IMR-90 (cell line): Measurements from ENCODE around the gene UST. TPM values are rescaled to one million over a fixed set of nuclear protein-coding genes. Genes with fewer than 3 reads are reported as not detected.
A peak's percentile ranks its signal among the peaks of the same experiment; 100 is the strongest.

Experiments used
- ATAC-seq: fragments of 200-7000 bp; cut with Tn5 transposase; 2 replicates; pipeline ENCODE4 v1.9.1; 2020; ENCODE audit warnings: low read depth, mild to moderate bottlenecking, moderate library complexity
- BruUV-seq: library from RNA; stranded (reverse); fragments of 400-500 nt; replicated peaks from 2 replicates; lab custom pipeline; 2021; lab: Mats Ljungman, UMichigan
- CTCF ChIA-PET: fragments of 300-600 bp; formaldehyde crosslinking; extraction: SDS; loops from one replicate; lab custom pipeline; 2021; ENCODE audit warnings: antibody characterized with exemption; lab: Yijun Ruan, JAX
- POLR2A ChIA-PET: fragments of 300-600 bp; sonication (Branson Sonifier 250); formaldehyde crosslinking; loops from one replicate; lab custom pipeline; 2022; ENCODE audit warnings: antibody characterized with exemption; ENCODE audit not compliant: unreplicated experiment; lab: Charles Lee
- DNase-seq: peaks from one replicate; pipeline ENCODE4 v3.0.0; 2013
- H2AFZ ChIP-seq: replicated peaks from 2 replicates; pipeline ENCODE3; 2013; ENCODE audit warnings: low read length, mild to moderate bottlenecking; ENCODE audit not compliant: poor library complexity
- H2AK5ac ChIP-seq: 2 replicates; pipeline ENCODE4 v1.6.1; 2013; ENCODE audit warnings: low read depth, low read length, inconsistent platforms
- H2AK9ac ChIP-seq: replicated peaks from 2 replicates; pipeline ENCODE3; 2013; ENCODE audit warnings: mild to moderate bottlenecking, low read depth, low read length, moderate library complexity; ENCODE audit not compliant: poor library complexity
- H2BK120ac ChIP-seq: 2 replicates; pipeline ENCODE4 v1.6.1; 2013; ENCODE audit warnings: low read depth, low read length, inconsistent platforms
- H2BK15ac ChIP-seq: 3 replicates; pipeline ENCODE4 v1.6.1; 2013; ENCODE audit warnings: low read depth, low read length, inconsistent platforms
- H2BK20ac ChIP-seq: 2 replicates; pipeline ENCODE4 v1.6.1; 2013; ENCODE audit warnings: low read depth, mild to moderate bottlenecking, inconsistent platforms, low read length, moderate library complexity
- H2BK5ac ChIP-seq: 2 replicates; pipeline ENCODE4 v1.6.1; 2013; ENCODE audit warnings: mild to moderate bottlenecking, low read depth, low read length, inconsistent platforms; ENCODE audit not compliant: poor library complexity, severe bottlenecking
- H3K14ac ChIP-seq: replicated peaks from 2 replicates; pipeline ENCODE4 v1.6.1; 2013; ENCODE audit warnings: low read depth, low read length, inconsistent platforms
- H3K18ac ChIP-seq: 2 replicates; pipeline ENCODE4 v1.6.1; 2013; ENCODE audit warnings: low read depth, low read length, control low read depth
- H3K23ac ChIP-seq: 2 replicates; pipeline ENCODE4 v1.6.1; 2013; ENCODE audit warnings: low read depth, low read length, inconsistent platforms
- H3K27ac ChIP-seq: 2 replicates; pipeline ENCODE4 v1.5.1; 2013; ENCODE audit warnings: mild to moderate bottlenecking, control low read depth, low read length; ENCODE audit not compliant: insufficient read depth
- H3K27me3 ChIP-seq: 2 replicates; pipeline ENCODE4 v1.6.1; 2013; ENCODE audit warnings: low read length; ENCODE audit not compliant: control insufficient read depth, insufficient read depth
- H3K36me3 ChIP-seq: 2 replicates; pipeline ENCODE4 v1.6.1; 2013; ENCODE audit warnings: low read length, mixed read lengths; ENCODE audit not compliant: control insufficient read depth, insufficient read depth
- H3K4ac ChIP-seq: 2 replicates; pipeline ENCODE4 v1.6.1; 2013; ENCODE audit warnings: low read depth, low read length, inconsistent platforms
- H3K4me1 ChIP-seq: 2 replicates; pipeline ENCODE4 v1.6.1; 2013; ENCODE audit warnings: low read length, mixed read lengths; ENCODE audit not compliant: control insufficient read depth, insufficient read depth
- H3K4me2 ChIP-seq: 2 replicates; pipeline ENCODE4 v1.6.1; 2013; ENCODE audit warnings: low read depth, mild to moderate bottlenecking, control low read depth, low read length, moderate library complexity
- H3K4me3 ChIP-seq: 2 replicates; pipeline ENCODE4 v1.5.1; 2013; ENCODE audit warnings: low read depth, mild to moderate bottlenecking, control low read depth, low read length, moderate library complexity; ENCODE audit not compliant: insufficient read depth
- H3K56ac ChIP-seq: 2 replicates; pipeline ENCODE4 v1.6.1; 2013; ENCODE audit warnings: low read length, inconsistent platforms; ENCODE audit not compliant: insufficient read depth; ENCODE audit errors: extremely low read depth
- H3K79me1 ChIP-seq, 2 experiments: 2 replicates each; pipeline ENCODE4 v1.6.1; 2013; ENCODE audit warnings: low read length in 2 of 2, inconsistent platforms in 1 of 2, low read depth in 1 of 2
- H3K9ac ChIP-seq: 2 replicates; pipeline ENCODE4 v1.6.1; 2013; ENCODE audit warnings: low read depth, low read length, control low read depth
- H3K9me1 ChIP-seq: 2 replicates; pipeline ENCODE4 v1.6.1; 2013; ENCODE audit warnings: low read length, inconsistent platforms; ENCODE audit not compliant: insufficient read depth
- H3K9me3 ChIP-seq: 2 replicates; pipeline ENCODE4 v1.6.1; 2013; ENCODE audit warnings: low read length; ENCODE audit not compliant: control insufficient read depth, insufficient read depth
- H4K20me1 ChIP-seq: 2 replicates; pipeline ENCODE4 v1.6.1; 2013; ENCODE audit warnings: low read length, inconsistent platforms; ENCODE audit not compliant: insufficient read depth
- H4K5ac ChIP-seq: 2 replicates; pipeline ENCODE4 v1.6.1; 2013; ENCODE audit warnings: mild to moderate bottlenecking, low read depth, low read length, control low read depth
- H4K8ac ChIP-seq, 2 experiments: 2 replicates each; pipeline ENCODE4 v1.6.1; 2013; ENCODE audit warnings: low read depth in 2 of 2, low read length in 2 of 2, control low read depth in 1 of 2, inconsistent platforms in 1 of 2
- H4K91ac ChIP-seq: 2 replicates; pipeline ENCODE4 v1.6.1; 2013; ENCODE audit warnings: low read depth, low read length, inconsistent platforms; ENCODE audit not compliant: insufficient read depth
- MAZ ChIP-seq: IDR thresholded peaks from 2 replicates; pipeline ENCODE4 v1.6.1; 2012; ENCODE audit warnings: low read depth, mild to moderate bottlenecking, low read length, improper control_type of control experiment, moderate library complexity, borderline replicate concordance
- RAD21 ChIP-seq: IDR thresholded peaks from 2 replicates; pipeline ENCODE4 v1.6.1; 2012; ENCODE audit warnings: low read length, improper control_type of control experiment
- SMC3 ChIP-seq: fragments of 150-350 bp; IDR thresholded peaks from 2 replicates; pipeline ENCODE4 v1.6.1; 2016; ENCODE audit warnings: low read depth, mild to moderate bottlenecking, antibody characterized with exemption, low read length, moderate library complexity
- WGBS, 2 experiments: methylation state at CpG; one replicate each; pipeline versions ENCODE4 v1.1.5 to v1.1.7; 2013; ENCODE audit warnings: missing lambda C conversion rate in 2 of 2; ENCODE audit not compliant: insufficient read length in 1 of 2; ENCODE audit errors: extremely low coverage in 2 of 2; 5-methylcytosine and 5-hydroxymethylcytosine counted together
- dilution Hi-C: fragments of 300-500 bp; cut with HindIII; formaldehyde crosslinking; loops from one replicate; pipeline ENCODE4 v1.14.3; 2018; ENCODE audit warnings: low sequenced_read_pairs; ENCODE audit not compliant: unreplicated experiment
- in situ Hi-C: fragments of 300-500 bp; cut with MboI; formaldehyde crosslinking; loops from 3 replicates; pipeline ENCODE4 v1.14.3; 2019; ENCODE audit warnings: low sequenced_read_pairs, inconsistent platforms, mixed read lengths
- intact Hi-C: fragments of 100-400 bp; cut with micrococcal nuclease; formaldehyde crosslinking; loops from 2 replicates; pipeline ENCODE4 v1.10.0; 2022
- polyA plus RNA-seq, 3 experiments: library from polyadenylated mRNA; depleted of rRNA; stranded (reverse); fragments of >200 nt; gene quantifications; 2 replicates each; pipeline ENCODE4 v1.2.3, GENCODE V29; 2012; ENCODE audit warnings: low replicate concordance in 1 of 3
- total RNA-seq: library from RNA; depleted of rRNA; stranded (reverse); fragments of >200 nt; gene quantifications from 2 replicates; pipeline ENCODE4 v1.2.3, GENCODE V29; 2012

UST gene
- total and polyA plus RNA-seq, 2 of the 4 experiments (the other 2 are of a cell fraction): 7.7 to 13.8 TPM

DNA sequence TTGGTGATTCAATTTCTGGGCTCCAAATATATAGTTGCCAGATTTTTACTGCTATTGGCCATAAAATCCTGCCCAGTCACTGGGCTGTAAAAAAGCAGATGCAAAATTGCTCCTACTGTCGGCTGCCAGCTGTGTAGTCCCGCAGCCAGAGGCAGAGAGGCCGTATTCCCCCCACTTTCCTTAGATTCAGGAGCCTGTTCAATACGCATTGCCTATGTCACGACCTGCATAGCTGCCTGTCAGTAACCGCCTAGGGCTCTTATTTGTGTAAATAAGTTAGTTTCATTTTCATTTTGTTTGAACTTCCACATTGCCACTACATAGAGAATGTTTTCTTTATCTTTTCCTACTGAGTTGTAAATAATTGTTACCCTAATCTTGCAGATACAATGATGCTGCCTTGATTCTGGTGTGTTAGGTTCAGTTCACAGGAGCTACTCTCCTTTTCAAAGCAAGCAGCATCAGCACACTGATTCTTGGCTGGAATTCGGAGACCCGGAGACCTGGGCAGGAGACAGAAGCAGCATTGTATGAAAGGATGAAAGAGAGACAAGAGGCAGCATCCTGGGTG is 46.0 kb upstream of the UST start:
- H2BK5ac ChIP-seq: peak overlapping the region; percentile 12
- no peak overlapping the region for H2AK5ac ChIP-seq
- H3K4ac ChIP-seq: peak overlapping the region; percentile 75
- no peaks in the 10 kb centered on the region for H3K36me3 ChIP-seq
- WGBS, 2 experiments: no CpG with 5 or more reads among the region's 8 CpGs
- BruUV-seq: no TSS peak
- no peaks in the 10 kb centered on the region for H3K9me1 ChIP-seq
- H2BK20ac ChIP-seq: peak overlapping the region; percentile 76
- peak overlapping the region; percentile 67; the same call in 1 of the 2 replicates for H3K23ac ChIP-seq
- in situ Hi-C loops (no loop called here), dilution Hi-C loops (no loop called here), intact Hi-C loops (no loop called here)
- H3K9ac ChIP-seq: peak overlapping the region; percentile 55; the same call in 1 of the 2 replicates
- no peaks in the 10 kb centered on the region for H4K20me1 ChIP-seq
- TF ChIP-seq MAZ: no peak
- no peak for TF ChIP-seq SMC3
- 0 out of 2 replicates have a peak, but pooled peaks have one; percentile 4 for TF ChIP-seq RAD21
- no peaks in the 10 kb centered on the region for H3K79me1 ChIP-seq
- peak overlapping the region; percentile 91 for H3K14ac ChIP-seq
- peaks cover 2% of the 10 kb centered on the region; the same call in 1 of the 2 replicates for H3K4me1 ChIP-seq
- peak overlapping the region; percentile 72 for H2BK120ac ChIP-seq
- peak overlapping the region; percentile 95 for H3K4me2 ChIP-seq
- CTCF ChIA-PET: interaction anchor here (0.7 to 1.0 kb wide), 2 partner anchors 11 to 56 kb away, joined by 3 read pairs; no protein-coding TSS in a partner anchor
- ATAC-seq: peak; percentile 76
- H4K91ac ChIP-seq: peak overlapping the region; percentile 36; the same call in 1 of the 2 replicates
- peak; percentile 49 for DNase-seq
- H3K27me3 ChIP-seq: no peaks in the 10 kb centered on the region
- H3K9me3 ChIP-seq: no peaks in the 10 kb centered on the region
- H2AK9ac ChIP-seq: no peak overlapping the region
- H2AFZ ChIP-seq: peak overlapping the region; percentile 90
- peak overlapping the region; percentile 11 to 72; a peak in 2 of 4 replicates for H4K8ac ChIP-seq
- POLR2A ChIA-PET: no interaction called here
- H3K56ac ChIP-seq: peak overlapping the region; percentile 49; the same call in 1 of the 2 replicates
- H3K4me3 ChIP-seq: peak overlapping the region; percentile 45
- H2BK15ac ChIP-seq: peak overlapping the region; percentile 27; the same call in 2 of the 3 replicates
- peak overlapping the region; percentile 27 for H3K27ac ChIP-seq
- H3K18ac ChIP-seq: peak overlapping the region; percentile 26
- H4K5ac ChIP-seq: peak overlapping the region; percentile 17
